Neuron (in vitro differentiated cells): Measurements from ENCODE around the gene JSRP1.

Experiments
- H2AFZ ChIP-seq: one replicate; pipeline ENCODE4 v1.6.1; 2013; ENCODE audit warnings: low read depth, mild to moderate bottlenecking, inconsistent platforms, low read length, moderate library complexity
- H3K27me3 ChIP-seq: one replicate; pipeline ENCODE4 v1.6.1; 2013; ENCODE audit warnings: low read length; ENCODE audit not compliant: insufficient read depth
- H3K36me3 ChIP-seq: one replicate; pipeline ENCODE4 v1.6.1; 2013; ENCODE audit warnings: low read length; ENCODE audit not compliant: insufficient read depth
- H3K4me1 ChIP-seq: one replicate; pipeline ENCODE4 v1.6.1; 2013; ENCODE audit warnings: low read length; ENCODE audit not compliant: insufficient read depth
- H3K4me3 ChIP-seq: 2 replicates; pipeline ENCODE4 v1.5.1; 2013; ENCODE audit warnings: mild to moderate bottlenecking, low read length, moderate library complexity
- H3K9me3 ChIP-seq: one replicate; pipeline ENCODE4 v1.6.1; 2013; ENCODE audit warnings: low read length

The JSRP1 gene

GRCh38 chr19:2249880-2250765 is 6.1 kb downstream of the JSRP1 start:
- H3K27me3 ChIP-seq = no peaks in the 10 kb centered on the region
- no peak overlapping the region for H2AFZ ChIP-seq
- peaks cover 55% of the 10 kb centered on the region for H3K36me3 ChIP-seq
- H3K4me1 ChIP-seq = no peaks in the 10 kb centered on the region
- no peak overlapping the region for H3K4me3 ChIP-seq
- H3K9me3 ChIP-seq = peaks cover 12% of the 10 kb centered on the region

- Histone ChIP-seq H3K9me3 (peaks cover 12% of the 10 kb centered on the region), H2AFZ (no peak within 1 kb of the TSS), H3K4me3 (no peak within 1 kb of the TSS), H3K4me1 (no peaks in the 10 kb centered on the region), H3K36me3 (peaks cover 64% of the 10 kb centered on the region), H3K27me3 (no peaks in the 10 kb centered on the region)
Observed at GRCh38 chr19:2249010-2249866, 7.0 kb downstream of the JSRP1 start, which contains the start of gene AMH. TSS of gene AMH (plus strand) at chr19:2249323. CDS start at chr19:2249333, 10 bp downstream.

GRCh38 chr19:2248136-2249009 is 7.8 kb downstream of the JSRP1 start:
- Histone ChIP-seq H3K4me3 (no peak overlapping the region), H3K9me3 (peaks cover 12% of the 10 kb centered on the region), H3K4me1 (no peaks in the 10 kb centered on the region), H3K27me3 (no peaks in the 10 kb centered on the region), H2AFZ (no peak overlapping the region), H3K36me3 (peaks cover 73% of the 10 kb centered on the region)

DNA sequence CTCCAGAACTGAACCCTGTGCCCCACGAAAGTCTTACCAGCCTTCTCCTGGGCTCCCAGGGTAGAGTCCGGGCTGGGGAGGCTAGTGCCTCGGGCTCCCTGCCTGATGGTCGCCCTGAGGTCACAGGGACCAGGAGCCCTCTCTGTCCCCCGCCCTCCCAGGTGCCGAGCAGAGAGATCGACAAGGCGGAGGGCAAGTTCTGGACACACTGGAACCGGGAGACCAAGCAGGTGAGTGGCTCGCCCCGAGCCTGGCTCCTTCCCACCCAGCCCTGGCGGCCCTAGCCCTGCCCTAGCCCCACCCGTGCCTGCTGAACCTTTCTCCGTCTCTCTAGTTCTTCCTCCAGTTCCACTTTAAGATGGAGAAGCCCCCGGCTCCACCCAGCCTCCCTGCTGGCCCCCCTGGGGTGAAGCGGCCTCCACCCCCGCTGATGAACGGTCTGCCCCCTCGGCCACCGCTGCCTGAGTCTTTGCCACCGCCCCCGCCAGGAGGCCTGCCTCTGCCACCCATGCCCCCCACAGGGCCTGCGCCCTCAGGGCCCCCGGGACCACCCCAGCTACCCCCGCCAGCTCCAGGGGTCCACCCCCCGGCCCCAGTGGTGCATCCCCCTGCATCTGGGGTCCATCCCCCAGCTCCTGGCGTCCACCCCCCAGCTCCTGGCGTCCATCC is 8.7 kb downstream of the JSRP1 start:
- no peaks in the 10 kb centered on the region for H3K4me1 ChIP-seq
- H3K27me3 ChIP-seq = no peaks in the 10 kb centered on the region
- H3K4me3 ChIP-seq = no peak overlapping the region
- no peak overlapping the region for H2AFZ ChIP-seq
- peaks cover 12% of the 10 kb centered on the region for H3K9me3 ChIP-seq
- H3K36me3 ChIP-seq = peaks cover 81% of the 10 kb centered on the region

- Histone ChIP-seq H2AFZ (no peak overlapping the region), H3K9me3 (peaks cover 12% of the 10 kb centered on the region), H3K36me3 (peaks cover 82% of the 10 kb centered on the region), H3K4me1 (no peaks in the 10 kb centered on the region), H3K4me3 (no peak overlapping the region), H3K27me3 (no peaks in the 10 kb centered on the region)
Observed at GRCh38 chr19:2246801-2247361, 9.3 kb downstream of the JSRP1 start.

- H2AFZ ChIP-seq = no peak overlapping the region
- peaks cover 78% of the 10 kb centered on the region for H3K36me3 ChIP-seq
- H3K4me1 ChIP-seq = peaks cover 6% of the 10 kb centered on the region
- no peaks in the 10 kb centered on the region for H3K27me3 ChIP-seq
- peaks cover 7% of the 10 kb centered on the region for H3K9me3 ChIP-seq
- H3K4me3 ChIP-seq = no peak overlapping the region
Observed at GRCh38 chr19:2246014-2246620, 10.1 kb downstream of the JSRP1 start.

- H3K4me3 ChIP-seq = no peak overlapping the region
- H3K36me3 ChIP-seq = peaks cover 71% of the 10 kb centered on the region
- no peaks in the 10 kb centered on the region for H3K27me3 ChIP-seq
- no peak overlapping the region for H2AFZ ChIP-seq
- H3K9me3 ChIP-seq = peaks cover 3% of the 10 kb centered on the region
- peaks cover 13% of the 10 kb centered on the region for H3K4me1 ChIP-seq
Observed at GRCh38 chr19:2245273-2245672, 10.9 kb downstream of the JSRP1 start.

DNA sequence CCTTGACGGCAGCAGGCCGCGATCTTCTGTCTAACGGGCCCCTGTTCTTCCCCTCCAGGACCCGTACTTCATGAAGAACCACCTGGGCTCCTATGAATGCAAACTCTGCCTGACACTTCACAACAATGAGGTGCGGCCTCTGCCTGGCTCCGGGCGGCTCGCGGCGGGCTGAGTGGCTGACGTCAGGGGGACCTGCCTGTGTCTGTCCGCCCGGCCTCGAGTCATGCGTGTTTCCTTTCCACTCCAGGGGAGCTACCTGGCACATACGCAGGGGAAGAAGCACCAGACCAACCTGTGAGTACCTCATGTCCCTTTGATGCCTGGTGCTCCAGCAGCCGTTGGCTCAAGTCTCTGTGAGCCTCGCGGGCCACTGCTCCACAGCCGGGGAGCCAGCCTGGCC is 11.7 kb downstream of the JSRP1 start:
- Histone ChIP-seq H3K27me3 (no peaks in the 10 kb centered on the region), H3K4me3 (no peak overlapping the region), H2AFZ (no peak overlapping the region), H3K4me1 (peaks cover 21% of the 10 kb centered on the region), H3K9me3 (no peaks in the 10 kb centered on the region), H3K36me3 (peaks cover 67% of the 10 kb centered on the region)

DNA sequence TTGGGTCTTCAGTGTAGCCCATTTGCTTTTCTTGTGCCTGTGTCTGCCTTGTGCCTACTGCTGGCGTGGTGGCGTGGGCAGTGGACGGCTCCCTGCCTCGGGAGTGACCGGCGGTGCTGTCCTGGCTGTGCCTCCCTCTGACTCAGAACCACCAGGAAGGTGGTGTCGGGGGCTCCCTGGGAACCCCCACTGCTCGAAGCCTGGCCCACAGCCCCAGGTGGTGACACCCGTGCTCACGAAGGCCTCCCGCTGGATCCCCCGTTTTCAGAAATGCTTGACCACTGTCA is 12.1 kb downstream of the JSRP1 start:
- no peaks in the 10 kb centered on the region for H3K9me3 ChIP-seq
- H3K36me3 ChIP-seq = peaks cover 63% of the 10 kb centered on the region
- H3K27me3 ChIP-seq = no peaks in the 10 kb centered on the region

GRCh38 chr19:2243274-2244124 is 12.7 kb downstream of the JSRP1 start:
- Histone ChIP-seq H3K27me3 (no peaks in the 10 kb centered on the region), H2AFZ (no peak overlapping the region), H3K9me3 (no peaks in the 10 kb centered on the region), H3K36me3 (peaks cover 57% of the 10 kb centered on the region), H3K4me1 (peaks cover 29% of the 10 kb centered on the region), H3K4me3 (no peak overlapping the region)

More for the DNA sequence above, 12.1 kb downstream of the JSRP1 start:
- H2AFZ ChIP-seq = no peak overlapping the region
- no peak overlapping the region for H3K4me3 ChIP-seq
- H3K4me1 ChIP-seq = peaks cover 25% of the 10 kb centered on the region

- peaks cover 36% of the 10 kb centered on the region for H3K4me1 ChIP-seq
- peaks cover 61% of the 10 kb centered on the region for H3K36me3 ChIP-seq
Observed at GRCh38 chr19:2242816-2243215, 13.4 kb downstream of the JSRP1 start.

More at GRCh38 chr19:2242816-2243215, 13.4 kb downstream of the JSRP1 start:
- H3K4me3 ChIP-seq = no peak overlapping the region
- H2AFZ ChIP-seq = no peak overlapping the region
- no peaks in the 10 kb centered on the region for H3K27me3 ChIP-seq
- H3K9me3 ChIP-seq = no peaks in the 10 kb centered on the region
